ENCODE results near the gene C2CD2L.
"Not testable (repeated sequence)": the region's sequence is repeated elsewhere in the genome, so short reads cannot be mapped to it uniquely, and the experiment has no call there.

The C2CD2L gene

DNA sequence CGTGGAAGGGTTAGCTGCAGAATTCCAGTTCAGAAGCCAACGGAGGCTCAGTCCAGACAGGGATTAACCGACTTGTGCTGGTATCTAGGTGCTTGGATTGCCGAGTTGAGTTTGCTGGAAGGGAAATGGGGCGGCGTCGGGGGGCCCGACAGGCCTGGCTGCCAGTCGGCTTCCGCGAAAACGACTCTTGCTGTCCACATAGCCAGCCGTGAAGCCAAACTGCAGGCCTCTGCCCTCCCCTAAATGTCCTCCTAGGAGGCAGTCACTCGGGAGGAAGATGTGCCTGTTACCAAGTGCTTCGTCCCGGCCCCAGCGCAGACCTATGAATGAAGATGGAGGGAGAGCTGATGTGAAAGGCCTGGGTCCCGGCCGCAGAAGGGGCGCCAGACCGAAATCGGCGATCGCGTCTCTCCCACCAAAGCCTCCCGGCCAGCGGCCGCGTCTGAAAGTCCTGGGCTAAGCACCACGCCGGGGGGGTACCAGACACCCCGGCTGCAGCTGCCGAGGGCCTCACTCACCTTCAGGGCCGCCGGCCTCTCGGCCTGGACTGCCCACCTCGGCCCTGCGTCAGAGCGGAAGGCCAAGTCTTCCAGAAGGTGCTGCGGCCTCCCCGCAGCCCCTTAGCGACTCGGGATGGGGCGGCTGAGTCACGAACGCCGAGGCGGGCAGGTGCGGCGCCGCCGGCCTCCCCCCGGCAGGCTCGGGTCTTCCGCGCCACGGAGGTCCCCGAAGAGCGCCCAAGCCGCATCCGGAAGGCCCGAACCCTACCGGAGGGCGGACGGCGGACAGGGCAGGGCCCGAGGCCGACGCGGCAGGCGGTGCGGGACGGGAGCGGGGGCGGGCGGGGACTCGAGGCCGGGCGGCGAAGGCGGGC lies 13.0 kb upstream of the C2CD2L start:
- Histone ChIP-seq H3K27me3 (replicated peaks; ENCODE audit: control insufficient read depth, insufficient read depth, low read length, poor library complexity, severe bottlenecking) (no peaks in the 10 kb centered on the region), H3K4me3 (ENCODE audit: insufficient read depth, low read depth, low read length, poor library complexity, severe bottlenecking) (peak overlapping the region; percentile 68), H3K9me3 (ENCODE audit: control insufficient read depth, low read length) (no peaks in the 10 kb centered on the region), H3K4me1 (ENCODE audit: control insufficient read depth, insufficient read depth, low read length, poor library complexity, severe bottlenecking) (peaks cover 18% of the 10 kb centered on the region), H3K36me3 (ENCODE audit: control insufficient read depth, insufficient read depth, low read length) (peaks cover 14% of the 10 kb centered on the region), H3K27ac (ENCODE audit: insufficient read depth, low read length, poor library complexity, severe bottlenecking) (peak overlapping the region; percentile 63)
- DNase-seq: peak in 2 of 3 donors; percentile 28 to 36

DNA sequence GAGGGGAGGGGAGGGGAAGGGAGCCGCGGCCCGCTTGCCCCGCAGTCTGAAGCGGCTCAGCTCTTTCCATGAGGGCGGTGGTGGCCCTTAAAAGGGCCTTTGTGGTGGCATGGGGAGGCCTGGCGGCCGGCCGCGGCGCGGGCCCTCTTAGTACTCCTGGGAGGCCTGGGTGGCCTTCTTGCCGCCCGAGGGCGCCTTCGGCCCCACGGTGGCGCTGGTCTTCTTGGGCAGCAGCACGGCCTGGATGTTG lies 12.4 kb upstream of the C2CD2L start:
- no peaks in the 10 kb centered on the region for H3K9me3 ChIP-seq (ENCODE audit: control insufficient read depth, low read length)
- H3K4me3 ChIP-seq (ENCODE audit: insufficient read depth, low read depth, low read length, poor library complexity, severe bottlenecking): peak overlapping the region; percentile 68
- H3K27ac ChIP-seq (ENCODE audit: insufficient read depth, low read length, poor library complexity, severe bottlenecking): peak overlapping the region; percentile 63
- peaks cover 14% of the 10 kb centered on the region for H3K36me3 ChIP-seq (ENCODE audit: control insufficient read depth, insufficient read depth, low read length)
- peak in 1 of 3 donors; percentile 30 for DNase-seq
- H3K27me3 ChIP-seq (replicated peaks; ENCODE audit: control insufficient read depth, insufficient read depth, low read length, poor library complexity, severe bottlenecking): no peaks in the 10 kb centered on the region
- H3K4me1 ChIP-seq (ENCODE audit: control insufficient read depth, insufficient read depth, low read length, poor library complexity, severe bottlenecking): peaks cover 19% of the 10 kb centered on the region

DNA sequence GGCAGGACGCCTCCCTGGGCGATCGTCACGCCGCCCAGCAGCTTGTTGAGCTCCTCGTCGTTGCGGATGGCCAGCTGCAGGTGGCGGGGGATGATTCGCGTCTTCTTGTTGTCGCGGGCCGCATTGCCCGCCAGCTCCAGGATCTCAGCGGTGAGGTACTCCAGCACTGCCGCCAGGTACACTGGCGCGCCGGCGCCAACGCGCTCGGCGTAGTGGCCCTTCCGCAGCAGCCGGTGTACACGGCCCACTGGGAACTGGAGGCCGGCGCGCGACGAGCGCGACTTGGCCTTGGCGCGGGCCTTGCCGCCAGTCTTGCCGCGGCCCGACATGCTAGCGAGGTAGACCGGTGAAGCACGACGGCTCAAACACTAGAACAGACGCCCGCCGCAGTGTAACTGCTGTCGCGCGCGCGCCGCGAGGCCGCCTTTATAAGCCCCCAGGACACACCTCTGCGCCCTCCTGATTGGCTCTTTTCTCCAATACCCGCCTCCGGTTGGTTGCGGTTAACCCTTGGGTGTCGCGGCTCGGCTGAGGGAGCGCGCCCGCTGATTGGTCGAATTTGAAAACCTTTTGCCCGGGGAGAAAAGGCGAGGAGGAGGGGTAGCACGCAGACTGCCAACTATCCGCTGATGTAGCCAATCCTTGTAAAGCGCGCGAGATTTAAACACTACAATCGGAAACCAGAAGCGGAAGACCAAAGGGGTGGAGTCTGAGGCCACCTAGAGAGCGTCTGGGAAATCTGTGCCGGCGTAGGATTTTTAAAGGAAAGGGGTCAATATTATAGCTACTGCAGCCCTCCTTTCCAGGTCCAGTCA lies 11.9 kb upstream of the C2CD2L start:
- Histone ChIP-seq H3K27ac (ENCODE audit: insufficient read depth, low read length, poor library complexity, severe bottlenecking) (peak overlapping the region; percentile 63), H3K27me3 (replicated peaks; ENCODE audit: control insufficient read depth, insufficient read depth, low read length, poor library complexity, severe bottlenecking) (no peaks in the 10 kb centered on the region), H3K36me3 (ENCODE audit: control insufficient read depth, insufficient read depth, low read length) (peaks cover 14% of the 10 kb centered on the region), H3K4me3 (ENCODE audit: insufficient read depth, low read depth, low read length, poor library complexity, severe bottlenecking) (peak overlapping the region; percentile 68), H3K4me1 (ENCODE audit: control insufficient read depth, insufficient read depth, low read length, poor library complexity, severe bottlenecking) (peaks cover 24% of the 10 kb centered on the region), H3K9me3 (ENCODE audit: control insufficient read depth, low read length) (no peaks in the 10 kb centered on the region)
- DNase-seq: peak; percentile 99 to 100 (median 99)

DNA sequence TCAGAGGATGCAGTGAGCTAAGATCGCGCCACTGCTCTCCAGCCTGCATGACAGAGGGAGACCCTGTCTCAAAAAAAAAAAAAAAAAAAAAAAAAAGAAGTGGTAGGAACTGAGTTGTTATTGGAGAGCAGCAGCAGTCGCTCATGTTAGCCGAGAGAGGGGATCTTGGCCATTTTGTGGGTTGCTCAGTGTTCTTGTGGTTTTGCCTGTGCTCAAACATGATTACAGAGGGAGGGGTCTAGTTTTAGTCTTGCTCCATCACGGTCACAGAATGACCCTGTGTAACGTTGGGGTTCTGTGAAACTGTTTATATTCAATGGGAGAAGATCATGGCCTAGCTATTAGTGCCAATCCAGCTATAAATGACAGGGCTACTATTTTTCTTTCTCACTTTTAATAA lies 7.4 kb upstream of the C2CD2L start:
- no peaks in the 10 kb centered on the region for H3K9me3 ChIP-seq (ENCODE audit: control insufficient read depth, low read length)
- no peak for DNase-seq
- H3K36me3 ChIP-seq (ENCODE audit: control insufficient read depth, insufficient read depth, low read length): peaks cover 14% of the 10 kb centered on the region
- peaks cover 22% of the 10 kb centered on the region for H3K4me1 ChIP-seq (ENCODE audit: control insufficient read depth, insufficient read depth, low read length, poor library complexity, severe bottlenecking)
- no peak overlapping the region for H3K4me3 ChIP-seq (ENCODE audit: insufficient read depth, low read depth, low read length, poor library complexity, severe bottlenecking)
- H3K27me3 ChIP-seq (replicated peaks; ENCODE audit: control insufficient read depth, insufficient read depth, low read length, poor library complexity, severe bottlenecking): no peaks in the 10 kb centered on the region
- no peak overlapping the region for H3K27ac ChIP-seq (ENCODE audit: insufficient read depth, low read length, poor library complexity, severe bottlenecking)

DNA sequence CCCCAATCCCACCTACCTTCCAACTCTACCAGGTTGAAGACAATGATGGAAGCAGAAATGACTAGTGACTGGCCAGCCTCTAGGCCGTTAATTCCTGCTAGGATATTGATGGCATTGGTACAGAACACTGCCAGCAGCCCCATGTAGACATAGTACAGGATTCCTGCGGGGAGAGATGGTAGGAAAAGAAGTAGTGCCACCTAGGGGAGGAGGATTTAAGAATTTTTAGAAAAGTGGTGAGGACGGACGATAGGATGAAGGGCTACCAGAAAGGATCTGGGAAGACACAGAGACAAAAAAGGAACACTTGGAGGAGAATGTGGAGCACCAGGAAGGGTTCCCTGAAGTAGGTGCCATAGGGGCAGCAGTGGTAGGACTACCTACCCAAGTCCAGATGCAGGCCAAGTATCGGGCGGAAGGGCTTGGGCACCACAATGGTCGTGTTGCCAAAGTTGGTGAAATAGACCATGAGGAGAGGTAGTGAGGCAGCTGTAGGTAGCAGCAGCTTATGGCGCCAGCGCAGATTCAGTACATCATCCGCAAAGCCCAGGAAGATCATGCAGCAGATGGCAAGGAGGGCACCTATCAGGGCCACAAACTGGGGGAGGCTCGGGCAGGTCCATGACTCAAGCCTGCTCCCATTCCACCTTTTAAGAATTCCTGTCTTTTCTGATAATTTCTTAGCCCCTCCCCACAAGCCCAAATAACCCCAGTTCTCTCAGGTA lies 6.7 kb upstream of the C2CD2L start:
- H3K27me3 ChIP-seq (replicated peaks; ENCODE audit: control insufficient read depth, insufficient read depth, low read length, poor library complexity, severe bottlenecking): no peaks in the 10 kb centered on the region
- H3K4me3 ChIP-seq (ENCODE audit: insufficient read depth, low read depth, low read length, poor library complexity, severe bottlenecking): no peak overlapping the region
- no peaks in the 10 kb centered on the region for H3K9me3 ChIP-seq (ENCODE audit: control insufficient read depth, low read length)
- peaks cover 22% of the 10 kb centered on the region for H3K4me1 ChIP-seq (ENCODE audit: control insufficient read depth, insufficient read depth, low read length, poor library complexity, severe bottlenecking)
- H3K27ac ChIP-seq (ENCODE audit: insufficient read depth, low read length, poor library complexity, severe bottlenecking): no peak overlapping the region
- peaks cover 14% of the 10 kb centered on the region for H3K36me3 ChIP-seq (ENCODE audit: control insufficient read depth, insufficient read depth, low read length)
- DNase-seq: no peak

DNA sequence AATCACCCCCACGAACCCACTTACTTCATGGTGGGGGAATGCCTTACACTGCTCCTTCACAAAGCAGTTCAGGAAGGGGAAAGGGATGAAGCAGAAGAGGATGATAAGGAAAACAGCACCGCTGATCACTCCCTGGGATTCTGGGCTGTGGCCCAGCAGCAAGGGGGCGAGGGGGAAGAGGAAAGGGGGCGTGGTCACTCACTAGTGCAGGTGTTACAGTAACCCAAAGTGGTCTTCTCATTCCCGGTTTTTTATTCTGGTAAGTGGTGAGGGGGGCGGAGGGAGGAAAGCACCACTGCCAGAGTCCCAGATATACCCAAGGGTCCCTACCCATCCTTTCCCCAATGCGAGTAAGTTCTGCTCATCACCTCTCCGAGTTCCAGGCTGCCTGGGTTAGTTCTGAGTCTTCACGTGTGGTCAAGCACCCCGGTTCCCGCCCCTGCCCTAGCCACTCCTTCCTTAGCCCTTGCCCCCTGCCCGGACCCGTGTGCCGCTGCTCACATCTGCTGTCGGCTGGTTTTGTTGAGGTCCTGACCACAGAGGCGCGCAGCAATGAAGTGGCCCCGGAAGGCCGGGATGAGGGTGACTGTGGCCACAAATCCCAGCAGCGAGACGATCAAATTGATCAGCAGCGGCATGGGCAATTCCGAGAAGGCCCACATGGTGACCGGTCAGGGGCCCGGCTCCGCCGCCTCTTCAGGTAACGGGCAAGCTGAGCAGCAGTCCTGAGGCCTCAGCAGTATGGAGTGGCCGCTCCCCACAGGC lies 6.0 kb upstream of the C2CD2L start:
- H3K27me3 ChIP-seq (replicated peaks; ENCODE audit: control insufficient read depth, insufficient read depth, low read length, poor library complexity, severe bottlenecking): no peaks in the 10 kb centered on the region
- peak overlapping the region; percentile 91 for H3K27ac ChIP-seq (ENCODE audit: insufficient read depth, low read length, poor library complexity, severe bottlenecking)
- no peak for DNase-seq
- peaks cover 14% of the 10 kb centered on the region for H3K36me3 ChIP-seq (ENCODE audit: control insufficient read depth, insufficient read depth, low read length)
- H3K4me3 ChIP-seq (ENCODE audit: insufficient read depth, low read depth, low read length, poor library complexity, severe bottlenecking): peak overlapping the region; percentile 74
- H3K4me1 ChIP-seq (ENCODE audit: control insufficient read depth, insufficient read depth, low read length, poor library complexity, severe bottlenecking): peaks cover 17% of the 10 kb centered on the region
- no peaks in the 10 kb centered on the region for H3K9me3 ChIP-seq (ENCODE audit: control insufficient read depth, low read length)

DNA sequence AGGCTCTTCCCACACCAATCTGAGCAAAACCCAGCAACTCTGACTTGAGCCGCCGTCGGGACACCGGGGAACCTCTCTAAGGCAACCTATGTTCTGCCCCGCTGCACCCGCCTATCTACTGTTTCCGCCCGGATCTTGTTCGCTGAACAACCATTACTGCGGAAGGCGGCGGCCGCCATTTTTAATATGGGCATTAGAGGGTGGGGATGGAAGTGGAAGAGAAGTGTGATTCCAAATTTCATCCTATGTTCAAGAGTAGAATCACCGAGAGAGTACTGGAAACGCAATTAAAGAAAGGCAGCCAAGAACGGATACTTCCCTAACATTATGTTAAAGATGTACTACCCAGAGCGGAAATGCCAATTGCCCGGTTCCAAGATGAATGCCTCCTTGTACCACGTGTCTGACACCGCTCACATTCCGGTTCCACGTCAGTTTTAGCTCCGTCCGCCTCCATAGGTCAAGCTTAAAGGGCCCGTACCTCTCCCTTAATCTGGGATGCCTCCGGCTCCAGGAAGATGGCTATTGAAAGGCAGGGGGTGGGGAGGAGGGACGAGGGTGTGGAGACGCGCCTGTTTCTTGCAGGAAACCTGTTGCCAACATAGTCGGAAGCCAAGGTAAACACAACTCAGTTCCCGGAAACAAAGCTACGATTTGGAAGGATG lies 5.3 kb upstream of the C2CD2L start, which contains the start of gene DPAGT1:
Gene DPAGT1, minus strand, starts transcription at position 95 of the 665 bp plus-strand sequence. CDS start 198 bp downstream, outside the sequence.
- no peaks in the 10 kb centered on the region for H3K9me3 ChIP-seq (ENCODE audit: control insufficient read depth, low read length)
- H3K27ac ChIP-seq (ENCODE audit: insufficient read depth, low read length, poor library complexity, severe bottlenecking): peak within 1 kb of the TSS; percentile 91
- no peaks in the 10 kb centered on the region for H3K27me3 ChIP-seq (replicated peaks; ENCODE audit: control insufficient read depth, insufficient read depth, low read length, poor library complexity, severe bottlenecking)
- H3K4me1 ChIP-seq (ENCODE audit: control insufficient read depth, insufficient read depth, low read length, poor library complexity, severe bottlenecking): peaks cover 21% of the 10 kb centered on the region
- H3K36me3 ChIP-seq (ENCODE audit: control insufficient read depth, insufficient read depth, low read length): peaks cover 14% of the 10 kb centered on the region
- H3K4me3 ChIP-seq (ENCODE audit: insufficient read depth, low read depth, low read length, poor library complexity, severe bottlenecking): peak within 1 kb of the TSS; percentile 74
- peak; percentile 65 to 77 (median 75) for DNase-seq

DNA sequence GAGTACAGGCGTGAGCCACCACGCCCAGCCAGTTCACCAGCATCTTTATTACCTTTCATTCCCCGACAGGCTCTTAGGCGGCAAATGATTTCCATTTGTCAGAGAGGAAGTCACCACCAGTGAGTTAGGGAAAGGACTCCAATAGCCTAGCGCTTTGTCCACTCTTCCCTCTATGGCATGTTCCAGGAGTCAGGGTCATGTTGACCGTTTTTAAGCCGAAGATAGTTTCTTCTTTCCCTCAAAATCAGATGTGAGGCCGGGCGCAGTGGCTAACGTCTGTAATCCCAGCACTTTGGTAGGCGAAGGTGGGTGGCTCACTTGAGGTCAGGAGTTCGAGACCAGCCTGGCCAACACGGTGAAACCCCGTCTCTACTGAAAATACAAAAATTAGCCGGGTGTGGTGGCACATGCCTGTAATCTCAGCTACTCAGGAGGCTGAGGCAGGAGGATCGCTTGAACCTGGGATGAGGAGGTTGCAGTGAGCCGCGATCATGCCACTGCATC lies 3.9 kb upstream of the C2CD2L start:
- H3K27me3 ChIP-seq (replicated peaks; ENCODE audit: control insufficient read depth, insufficient read depth, low read length, poor library complexity, severe bottlenecking); H3K9me3 ChIP-seq (ENCODE audit: control insufficient read depth, low read length); H3K36me3 ChIP-seq (ENCODE audit: control insufficient read depth, insufficient read depth, low read length); H3K4me3 ChIP-seq (ENCODE audit: insufficient read depth, low read depth, low read length, poor library complexity, severe bottlenecking); DNase-seq: not testable (repeated sequence)
- peaks cover 22% of the 10 kb centered on the region for H3K4me1 ChIP-seq (ENCODE audit: control insufficient read depth, insufficient read depth, low read length, poor library complexity, severe bottlenecking)
- peak overlapping the region; percentile 91 for H3K27ac ChIP-seq (ENCODE audit: insufficient read depth, low read length, poor library complexity, severe bottlenecking)

DNA sequence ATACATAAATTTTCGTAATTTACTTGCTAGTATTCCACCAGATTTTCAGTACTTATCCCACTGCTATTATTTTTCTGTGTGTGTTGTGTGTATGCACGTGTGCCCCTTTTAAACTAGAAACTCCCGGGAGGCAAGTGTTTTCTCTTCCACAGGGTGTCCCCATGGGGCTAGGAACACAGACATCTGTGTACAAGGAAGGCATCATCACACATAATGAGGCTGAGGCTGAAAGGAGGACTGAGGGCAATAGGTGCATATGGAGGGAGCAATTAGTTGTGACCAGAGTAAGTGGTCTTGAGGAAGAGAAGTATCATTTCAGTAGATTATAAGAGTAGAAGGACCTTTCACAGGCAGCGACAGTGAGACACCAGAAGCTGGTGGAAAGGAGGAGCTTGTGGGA lies 3.4 kb upstream of the C2CD2L start:
- no peak for DNase-seq
- no peaks in the 10 kb centered on the region for H3K27me3 ChIP-seq (replicated peaks; ENCODE audit: control insufficient read depth, insufficient read depth, low read length, poor library complexity, severe bottlenecking)
- peaks cover 28% of the 10 kb centered on the region for H3K4me1 ChIP-seq (ENCODE audit: control insufficient read depth, insufficient read depth, low read length, poor library complexity, severe bottlenecking)

More for the DNA sequence above, 3.4 kb upstream of the C2CD2L start:
- no peaks in the 10 kb centered on the region for H3K9me3 ChIP-seq (ENCODE audit: control insufficient read depth, low read length)
- H3K36me3 ChIP-seq (ENCODE audit: control insufficient read depth, insufficient read depth, low read length): no peaks in the 10 kb centered on the region
- H3K4me3 ChIP-seq (ENCODE audit: insufficient read depth, low read depth, low read length, poor library complexity, severe bottlenecking): no peak overlapping the region
- no peak overlapping the region for H3K27ac ChIP-seq (ENCODE audit: insufficient read depth, low read length, poor library complexity, severe bottlenecking)
